NCI-H2107 treated with DMSO at 0.1 percent for 48 hours (cell line): ENCODE measurements around the gene SNTA1.
"Not testable (repeated sequence)": the region's sequence is repeated elsewhere in the genome, so short reads cannot be mapped to it uniquely, and the experiment has no call there.

Experiments used
- DNase-seq: peaks from one replicate; lab custom pipeline; 2025; ENCODE audit not compliant: unreplicated experiment; lab: John Stamatoyannopoulos, UW

SNTA1 gene

DNA sequence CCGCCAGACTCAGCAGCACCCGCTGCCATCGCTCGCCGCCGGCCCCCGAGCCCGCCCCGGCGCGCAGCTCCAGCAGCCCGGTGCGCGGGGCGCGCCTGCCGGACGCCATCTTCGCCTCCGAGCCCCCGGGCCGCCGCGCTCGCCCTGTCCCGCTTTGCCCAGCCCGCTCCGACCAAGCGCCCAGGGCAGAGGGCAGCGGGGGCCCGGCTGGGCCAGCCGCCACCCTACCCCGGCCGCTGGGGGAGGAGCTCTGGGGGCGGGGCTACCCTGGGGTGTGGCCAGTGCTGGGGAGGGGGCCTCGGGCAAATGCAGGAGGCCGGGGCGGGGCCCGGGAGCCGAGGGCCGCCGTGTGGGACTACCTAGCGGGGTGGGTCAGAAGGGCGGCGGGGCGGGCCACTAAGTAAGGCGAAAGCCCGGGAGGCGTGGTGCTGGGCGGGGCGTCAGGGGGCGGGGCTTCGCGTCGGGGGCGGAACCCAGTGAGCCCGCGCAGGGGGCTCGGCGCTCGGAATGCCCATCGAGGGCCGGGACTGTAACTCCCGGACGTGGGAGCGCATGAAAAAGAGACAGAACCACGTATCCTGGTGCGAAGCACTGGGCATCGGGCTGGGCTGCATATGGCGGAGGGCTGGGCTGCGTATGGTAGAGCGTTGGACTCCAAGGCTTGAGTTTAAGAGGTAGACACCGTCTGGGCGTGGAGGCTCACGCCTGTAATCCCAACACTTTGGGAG is at the start of gene SNTA1:
TSS of gene SNTA1 (minus strand) at position 252 of the 728 bp plus-strand sequence. CDS start at position 109, 143 bp downstream.
- DNase-seq: peak; percentile 31

DNA sequence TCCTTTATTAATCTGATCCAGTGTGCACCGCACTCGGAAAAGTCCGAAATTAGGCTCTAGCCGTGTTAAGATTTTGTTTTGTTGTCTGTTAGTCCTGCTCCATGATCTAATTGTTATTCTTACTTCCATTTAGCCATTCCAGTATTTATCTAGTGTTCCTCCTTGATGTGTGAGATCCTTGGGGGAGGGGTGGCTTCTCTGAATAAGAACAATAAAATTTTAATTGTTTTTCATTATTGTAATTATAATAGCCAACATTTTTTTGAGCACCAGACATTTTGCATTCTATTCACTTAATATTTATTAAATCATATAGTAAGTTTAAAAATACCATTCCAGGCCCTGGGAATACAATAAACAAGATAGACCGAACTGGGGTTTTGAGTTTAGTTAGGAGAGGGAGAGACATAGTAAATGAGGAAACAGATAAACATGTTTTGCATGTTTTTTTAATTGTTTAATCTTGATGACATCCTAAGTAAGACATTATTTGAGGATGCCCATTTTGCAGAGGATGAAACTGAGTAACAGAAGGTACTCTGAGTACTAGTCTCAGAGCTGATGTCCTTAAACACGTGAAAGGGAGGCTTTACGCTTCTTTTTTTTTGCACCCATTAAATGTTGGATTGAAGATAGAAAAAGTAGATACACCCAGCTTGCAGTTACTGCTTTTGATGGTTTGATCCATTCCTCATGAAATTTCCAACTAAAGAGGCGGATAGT is 47.5 kb upstream of the SNTA1 start:
- DNase-seq: no peak

DNA sequence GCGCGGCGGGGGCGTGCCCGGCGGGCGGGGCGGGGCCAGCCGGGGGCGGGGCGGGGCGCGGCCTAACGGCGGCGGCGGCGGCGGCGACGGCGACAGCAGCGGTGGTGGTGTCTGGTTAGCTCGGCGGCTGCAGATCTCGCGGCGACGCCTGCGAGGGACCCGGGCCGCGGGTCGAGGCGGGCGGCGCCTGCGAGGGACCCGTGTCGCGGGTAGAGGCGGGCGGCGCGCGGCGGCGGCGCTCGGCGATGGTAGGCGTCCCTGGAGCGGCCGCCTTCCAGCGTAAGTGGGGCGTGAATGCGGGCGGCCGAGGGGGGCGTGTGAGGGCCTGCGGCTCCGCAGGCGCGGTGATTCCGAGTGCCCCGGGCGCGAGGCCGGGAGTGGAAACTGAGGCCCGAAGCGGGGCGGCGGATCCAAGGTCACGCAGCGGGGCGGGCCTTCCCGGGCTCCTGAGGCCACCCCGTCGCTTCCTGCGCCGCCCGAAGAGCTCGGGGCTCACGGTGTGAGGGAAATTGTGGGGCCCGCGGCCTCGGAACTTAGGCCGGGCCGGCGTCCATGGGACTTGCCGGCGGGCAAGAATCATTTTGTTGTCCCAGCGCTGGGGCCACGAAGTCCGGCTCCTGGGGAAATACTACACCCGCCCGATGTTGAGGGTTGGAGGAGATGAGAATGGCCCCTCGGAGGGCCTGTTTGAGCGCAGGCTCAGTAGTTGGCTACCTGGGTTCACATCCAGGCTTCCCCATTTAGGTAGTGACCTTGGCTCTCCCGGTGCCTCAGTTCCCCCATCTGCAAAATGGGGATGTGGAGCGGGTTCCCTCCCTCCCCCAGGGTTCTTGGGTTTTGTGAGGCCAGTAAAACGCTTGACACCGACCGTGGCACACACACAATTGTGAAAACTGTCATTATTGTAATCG is 46.7 kb upstream of the SNTA1 start, which contains the start of gene CBFA2T2:
TSS of gene CBFA2T2 (plus strand) at position 74 of the 911 bp plus-strand sequence. CDS start at position 246, 172 bp downstream.
- DNase-seq: no peak

DNA sequence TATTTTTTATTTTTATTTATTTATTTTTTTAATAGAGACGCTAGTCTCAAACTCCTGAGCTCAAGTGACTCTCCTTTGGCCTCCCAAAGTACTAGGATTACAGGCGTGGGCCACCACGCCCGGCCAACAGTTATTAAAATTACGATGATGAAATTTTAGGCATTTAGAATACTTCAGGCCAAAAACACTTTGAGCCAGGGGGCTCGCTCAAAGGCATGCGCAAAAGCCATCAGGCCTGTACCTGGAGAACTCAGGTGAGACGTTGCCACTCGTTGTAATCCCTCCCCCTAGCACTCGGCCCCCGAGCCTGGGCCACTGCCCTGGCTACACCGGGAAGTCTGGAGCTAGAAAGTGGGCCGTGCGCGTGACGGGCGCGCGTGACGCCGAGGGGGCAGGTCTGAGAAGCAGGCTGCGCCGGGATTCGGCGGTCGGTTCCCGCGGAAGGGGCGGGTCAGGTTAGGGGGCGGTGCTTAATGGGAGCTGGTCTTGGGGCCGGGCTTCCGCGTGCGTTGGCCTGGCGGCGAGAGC is 46.0 kb upstream of the SNTA1 start:
- peak; percentile 64 for DNase-seq

DNA sequence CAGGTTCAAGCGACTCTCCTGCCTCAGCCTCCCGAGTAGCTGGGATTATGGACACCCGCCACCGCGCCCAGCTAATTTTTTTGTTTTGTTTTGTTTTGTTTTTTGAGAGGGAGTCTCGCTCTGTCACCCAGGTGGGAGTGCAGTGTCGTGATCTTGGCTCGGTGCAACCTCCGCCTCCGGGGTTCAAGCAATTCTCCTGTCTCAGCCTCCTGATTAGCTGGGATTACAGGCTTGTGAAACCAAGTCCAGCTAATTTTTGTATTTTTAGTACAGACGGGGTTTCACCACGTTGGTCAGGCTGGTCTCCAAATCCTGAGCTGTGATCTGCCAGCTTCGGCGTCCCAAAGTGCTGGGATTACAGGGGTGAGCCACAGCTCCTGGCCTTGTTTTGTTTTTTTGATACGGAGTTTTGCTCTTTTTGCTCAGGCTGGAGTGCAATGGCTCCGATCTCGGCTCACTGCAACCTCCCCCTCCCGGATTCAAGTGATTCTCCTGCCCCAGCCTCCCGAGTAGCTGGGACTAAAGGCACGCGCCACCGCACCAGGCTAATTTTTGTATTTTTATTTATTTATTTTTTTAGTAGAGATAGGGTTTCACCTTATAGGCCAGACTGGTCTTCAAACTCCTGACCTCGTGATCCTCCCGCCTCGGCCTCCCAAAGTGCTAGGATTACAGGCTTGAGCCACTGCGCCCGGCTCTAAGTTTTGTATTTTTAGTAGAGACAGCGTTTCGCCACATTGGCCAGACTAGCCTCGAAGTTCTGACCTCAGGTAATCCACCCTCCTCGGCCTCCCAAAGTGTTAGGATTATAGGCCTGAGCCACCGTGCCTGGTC is 45.3 kb upstream of the SNTA1 start:
- not testable (repeated sequence) for DNase-seq

DNA sequence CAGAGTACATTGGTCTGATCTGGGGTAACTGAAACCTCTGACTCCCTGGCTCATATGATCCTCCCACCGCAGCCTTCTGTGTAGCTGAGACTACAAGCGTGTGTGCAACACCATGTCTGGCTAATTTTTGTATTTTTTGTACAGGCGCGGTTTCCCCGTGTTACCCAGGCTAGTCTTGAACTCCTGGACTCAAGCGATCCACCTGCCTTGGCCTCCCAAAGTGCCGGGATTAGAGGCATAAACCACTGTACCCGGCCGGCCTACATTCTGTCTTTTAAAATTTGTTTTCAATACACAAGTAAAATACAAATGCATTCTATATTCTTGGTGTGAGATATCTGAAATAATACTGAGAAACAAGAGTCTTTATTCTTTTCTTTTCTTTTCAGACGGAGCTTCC is 44.6 kb upstream of the SNTA1 start:
- DNase-seq: no peak

DNA sequence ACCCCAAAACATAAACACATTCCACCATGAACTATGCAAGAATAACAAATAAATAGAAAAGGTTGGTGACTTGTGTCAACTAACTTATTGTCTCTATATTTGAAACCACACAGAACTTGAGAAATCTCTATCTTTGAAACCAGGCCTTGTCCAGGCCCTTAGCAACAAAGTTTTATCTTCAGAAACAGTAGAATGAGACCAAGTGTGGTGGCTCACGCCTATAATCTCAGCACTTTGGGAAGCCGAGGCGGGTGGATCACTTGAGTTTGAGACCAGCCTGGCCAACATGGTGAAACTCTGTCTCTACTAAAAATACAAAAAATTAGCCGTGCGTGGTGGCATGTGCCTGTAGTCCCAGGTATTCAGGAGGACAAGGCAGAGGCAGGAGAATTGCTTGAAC is 39.6 kb upstream of the SNTA1 start:
- not testable (repeated sequence) for DNase-seq

DNA sequence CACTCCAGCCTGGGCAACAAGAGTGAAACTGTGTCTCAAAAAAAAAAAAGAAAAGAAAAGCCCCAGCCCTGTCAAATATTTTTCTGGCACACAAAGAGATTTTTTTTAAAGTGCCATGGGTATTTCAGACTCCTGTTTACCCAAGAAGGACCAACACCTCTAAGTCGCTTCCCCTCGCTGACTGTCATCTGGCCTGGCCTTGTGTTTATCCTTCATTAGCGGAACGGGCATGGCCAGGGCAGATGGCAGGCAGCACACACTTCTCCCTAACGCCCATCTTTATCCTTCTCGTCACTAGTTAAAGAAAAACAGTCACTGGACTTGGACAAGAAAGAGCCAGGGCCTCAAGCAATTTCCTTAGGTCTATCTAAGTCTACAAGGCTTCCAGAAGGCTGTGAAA is 39.0 kb upstream of the SNTA1 start:
- no peak for DNase-seq

DNA sequence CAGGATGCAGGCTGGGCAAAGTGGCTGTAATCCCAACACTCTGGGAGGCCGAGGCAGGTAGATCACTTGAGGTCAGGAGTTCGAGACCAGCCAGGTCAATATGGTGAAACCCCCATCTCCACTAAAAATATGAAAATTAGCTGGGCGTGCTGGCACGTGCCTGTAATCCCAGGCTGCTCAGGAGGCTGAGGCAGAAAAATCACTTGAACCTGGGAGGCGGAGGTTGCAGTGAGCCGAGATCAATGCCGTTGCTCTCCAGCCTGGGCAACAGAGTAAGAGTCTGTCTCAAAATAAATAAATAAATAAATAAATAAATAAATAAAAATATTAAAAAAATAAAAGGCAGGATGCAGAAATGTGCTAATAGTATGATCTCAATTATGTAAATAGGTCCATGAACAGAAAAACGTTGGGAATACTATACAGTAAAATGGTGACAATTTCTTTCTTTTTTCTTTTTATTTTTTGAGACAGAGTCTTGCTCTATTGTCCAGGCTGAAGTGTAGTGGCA is 37.9 kb upstream of the SNTA1 start:
- DNase-seq: no peak

DNA sequence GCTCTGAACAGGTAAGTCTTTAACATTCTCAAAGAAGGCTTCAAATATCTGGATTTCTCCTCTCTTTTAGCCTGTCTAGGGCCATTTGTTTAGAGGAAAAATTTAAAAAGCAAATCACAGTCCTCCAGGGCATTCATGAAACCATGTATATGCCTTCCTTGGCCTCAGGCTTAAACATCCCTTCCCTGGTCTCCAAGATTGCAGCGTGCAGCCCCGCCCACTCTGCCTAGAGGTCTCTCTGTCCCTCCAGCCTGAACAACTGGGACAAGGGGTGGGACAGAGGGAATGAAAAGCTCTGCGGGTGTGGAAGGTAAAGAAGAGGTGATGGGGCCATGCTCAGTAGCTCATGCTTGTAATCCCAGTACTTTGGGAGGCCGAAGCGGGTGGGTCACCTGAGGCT is 36.5 kb upstream of the SNTA1 start:
- no peak for DNase-seq

GRCh38 chr20:33477386-33478234 is 34.0 kb upstream of the SNTA1 start:
- peak; percentile 88 for DNase-seq

GRCh38 chr20:33475381-33476152 is 32.0 kb upstream of the SNTA1 start:
- peak; percentile 59 for DNase-seq

DNA sequence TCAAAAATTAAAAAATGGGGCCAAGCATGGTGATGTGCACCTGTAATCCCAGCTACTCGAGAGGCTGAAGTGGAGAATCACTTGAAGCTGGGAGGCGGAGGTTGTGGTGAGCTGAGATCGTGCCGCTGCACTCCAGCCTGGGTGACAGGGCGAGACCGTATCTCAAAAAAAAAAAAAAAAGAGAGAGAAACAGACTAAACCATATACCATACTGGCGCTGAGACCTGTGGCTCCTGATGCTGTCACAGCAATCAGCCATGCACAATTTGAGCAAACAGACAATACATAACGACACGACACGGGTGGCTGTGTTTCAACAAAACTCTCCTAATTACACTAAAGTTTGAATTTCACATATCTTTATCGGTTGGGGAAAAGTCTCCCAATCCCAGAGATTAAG is 31.4 kb upstream of the SNTA1 start:
- DNase-seq: peak; percentile 59

GRCh38 chr20:33474097-33474873 is 30.7 kb upstream of the SNTA1 start:
- DNase-seq: peak; percentile 43

GRCh38 chr20:33472868-33473435 is 29.4 kb upstream of the SNTA1 start:
- no peak for DNase-seq

DNA sequence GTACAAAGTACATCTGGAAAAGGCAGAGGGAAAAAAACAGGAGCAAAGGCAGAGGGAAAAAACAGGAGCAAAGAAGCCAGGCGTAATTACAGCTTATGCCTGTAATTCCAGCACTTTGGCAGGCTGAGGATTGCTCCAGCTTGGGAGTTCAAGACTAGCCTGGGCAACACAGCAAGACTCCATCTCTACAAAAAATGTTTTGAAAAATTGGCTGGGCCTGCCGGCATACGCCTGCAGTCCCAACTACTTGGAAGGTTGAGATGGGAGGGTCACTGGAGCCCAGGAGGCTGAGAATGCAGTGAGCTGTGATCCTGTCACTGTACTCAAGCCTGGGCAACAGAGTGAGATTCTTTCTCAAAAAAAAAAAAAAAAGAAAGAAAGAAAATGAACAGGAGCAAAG is 27.3 kb upstream of the SNTA1 start:
- no peak for DNase-seq

- no peak for DNase-seq
Measured at GRCh38 chr20:33470457-33470856, 26.9 kb upstream of the SNTA1 start.
